ENCODE measurements around the gene FHDC1. TPM values are rescaled to one million over a fixed set of nuclear protein-coding genes. Genes with fewer than 3 reads are reported as not detected.

FHDC1 gene
- total RNA-seq, 2 experiments from 2014 or later, result 0.06 to 0.08 TPM

- H3K27me3 Mint-ChIP-seq, result no peaks in the 10 kb centered on the region
- no peaks in the 10 kb centered on the region for H3K4me1 Mint-ChIP-seq
- H3K27ac Mint-ChIP-seq, result no peak overlapping the region
- no peaks in the 10 kb centered on the region for H3K36me3 Mint-ChIP-seq
- DNase-seq, result no peak
- no peaks in the 10 kb centered on the region for H3K9me3 Mint-ChIP-seq
- no peak overlapping the region for H3K4me3 Mint-ChIP-seq
Measured at GRCh38 chr4:152997288-152997687, 61.2 kb downstream of the FHDC1 start.

GRCh38 chr4:152997771-152998487 lies 61.8 kb downstream of the FHDC1 start:
- H3K27me3 Mint-ChIP-seq, result no peaks in the 10 kb centered on the region
- H3K36me3 Mint-ChIP-seq, result no peaks in the 10 kb centered on the region
- H3K4me3 Mint-ChIP-seq, result no peak overlapping the region
- H3K27ac Mint-ChIP-seq, result no peak overlapping the region
- DNase-seq, result no peak
- H3K9me3 Mint-ChIP-seq, result no peaks in the 10 kb centered on the region
- no peaks in the 10 kb centered on the region for H3K4me1 Mint-ChIP-seq

GRCh38 chr4:152998861-152999260 lies 62.7 kb downstream of the FHDC1 start:
- Mint-ChIP-seq H3K4me1 (no peaks in the 10 kb centered on the region), H3K4me3 (no peak overlapping the region), H3K9me3 (no peaks in the 10 kb centered on the region), H3K36me3 (no peaks in the 10 kb centered on the region), H3K27me3 (no peaks in the 10 kb centered on the region), H3K27ac (no peak overlapping the region)
- DNase-seq, result no peak

- H3K9me3 Mint-ChIP-seq, result no peaks in the 10 kb centered on the region
- no peaks in the 10 kb centered on the region for H3K27me3 Mint-ChIP-seq
- no peaks in the 10 kb centered on the region for H3K4me1 Mint-ChIP-seq
- H3K27ac Mint-ChIP-seq, result no peak overlapping the region
- no peak overlapping the region for H3K4me3 Mint-ChIP-seq
- H3K36me3 Mint-ChIP-seq, result no peaks in the 10 kb centered on the region
- no peak for DNase-seq
Measured at GRCh38 chr4:152999346-153000075, 63.4 kb downstream of the FHDC1 start.

GRCh38 chr4:153000076-153000420 lies 63.9 kb downstream of the FHDC1 start:
- Mint-ChIP-seq H3K27ac (no peak overlapping the region), H3K4me1 (no peaks in the 10 kb centered on the region), H3K9me3 (no peaks in the 10 kb centered on the region), H3K4me3 (no peak overlapping the region), H3K36me3 (no peaks in the 10 kb centered on the region), H3K27me3 (no peaks in the 10 kb centered on the region)
- no peak for DNase-seq

- no peak for DNase-seq
- Mint-ChIP-seq H3K4me3 (no peak overlapping the region), H3K27ac (no peak overlapping the region), H3K9me3 (no peaks in the 10 kb centered on the region), H3K36me3 (no peaks in the 10 kb centered on the region), H3K4me1 (no peaks in the 10 kb centered on the region), H3K27me3 (no peaks in the 10 kb centered on the region)
Measured at GRCh38 chr4:153001626-153002025, 65.5 kb downstream of the FHDC1 start.

GRCh38 chr4:153002110-153002509 lies 66.0 kb downstream of the FHDC1 start:
- Mint-ChIP-seq H3K36me3 (no peaks in the 10 kb centered on the region), H3K27ac (no peak overlapping the region), H3K27me3 (no peaks in the 10 kb centered on the region), H3K4me1 (no peaks in the 10 kb centered on the region), H3K4me3 (no peak overlapping the region), H3K9me3 (no peaks in the 10 kb centered on the region)
- DNase-seq, result no peak

GRCh38 chr4:153004081-153004850 lies 68.1 kb downstream of the FHDC1 start:
- H3K9me3 Mint-ChIP-seq, result no peaks in the 10 kb centered on the region
- H3K27ac Mint-ChIP-seq, result no peak overlapping the region
- no peaks in the 10 kb centered on the region for H3K36me3 Mint-ChIP-seq
- no peak overlapping the region for H3K4me3 Mint-ChIP-seq
- H3K4me1 Mint-ChIP-seq, result no peaks in the 10 kb centered on the region
- no peak for DNase-seq
- no peaks in the 10 kb centered on the region for H3K27me3 Mint-ChIP-seq

GRCh38 chr4:153005899-153006381 lies 69.8 kb downstream of the FHDC1 start:
- Mint-ChIP-seq H3K36me3 (no peaks in the 10 kb centered on the region), H3K9me3 (no peaks in the 10 kb centered on the region), H3K4me1 (no peaks in the 10 kb centered on the region), H3K4me3 (no peak overlapping the region), H3K27ac (no peak overlapping the region), H3K27me3 (no peaks in the 10 kb centered on the region)
- no peak for DNase-seq

GRCh38 chr4:153008578-153009199 lies 72.6 kb downstream of the FHDC1 start:
- DNase-seq, result no peak

GRCh38 chr4:153010146-153010545 lies 74.0 kb downstream of the FHDC1 start:
- no peaks in the 10 kb centered on the region for H3K27me3 Mint-ChIP-seq
- H3K36me3 Mint-ChIP-seq, result no peaks in the 10 kb centered on the region
- DNase-seq, result no peak
- no peaks in the 10 kb centered on the region for H3K4me1 Mint-ChIP-seq
- H3K4me3 Mint-ChIP-seq, result no peak overlapping the region
- no peak overlapping the region for H3K27ac Mint-ChIP-seq
- peaks cover 5% of the 10 kb centered on the region for H3K9me3 Mint-ChIP-seq

More at GRCh38 chr4:153008578-153009199, 72.6 kb downstream of the FHDC1 start:
- no peak overlapping the region for H3K27ac Mint-ChIP-seq
- H3K27me3 Mint-ChIP-seq, result no peaks in the 10 kb centered on the region
- peaks cover 5% of the 10 kb centered on the region for H3K9me3 Mint-ChIP-seq
- H3K36me3 Mint-ChIP-seq, result no peaks in the 10 kb centered on the region
- H3K4me1 Mint-ChIP-seq, result no peaks in the 10 kb centered on the region
- no peak overlapping the region for H3K4me3 Mint-ChIP-seq

GRCh38 chr4:153013202-153013977 lies 77.3 kb downstream of the FHDC1 start:
- Mint-ChIP-seq H3K36me3 (no peaks in the 10 kb centered on the region), H3K9me3 (peaks cover 5% of the 10 kb centered on the region), H3K27me3 (no peaks in the 10 kb centered on the region), H3K4me3 (no peak overlapping the region), H3K4me1 (no peaks in the 10 kb centered on the region), H3K27ac (no peak overlapping the region)
- DNase-seq, result no peak

- H3K27ac Mint-ChIP-seq, result no peak overlapping the region
Measured at GRCh38 chr4:153014460-153014859, 78.3 kb downstream of the FHDC1 start.

GRCh38 chr4:153016592-153016991 lies 80.5 kb downstream of the FHDC1 start:
- no peaks in the 10 kb centered on the region for H3K27me3 Mint-ChIP-seq
- no peaks in the 10 kb centered on the region for H3K4me1 Mint-ChIP-seq
- H3K36me3 Mint-ChIP-seq, result no peaks in the 10 kb centered on the region
- no peak for DNase-seq
- H3K4me3 Mint-ChIP-seq, result no peak overlapping the region
- H3K9me3 Mint-ChIP-seq, result peaks cover 5% of the 10 kb centered on the region
- no peak overlapping the region for H3K27ac Mint-ChIP-seq

More at GRCh38 chr4:153014460-153014859, 78.3 kb downstream of the FHDC1 start:
- DNase-seq, result no peak
- Mint-ChIP-seq H3K36me3 (no peaks in the 10 kb centered on the region), H3K27me3 (no peaks in the 10 kb centered on the region), H3K4me3 (no peak overlapping the region), H3K9me3 (peaks cover 5% of the 10 kb centered on the region), H3K4me1 (no peaks in the 10 kb centered on the region)
